Neural crest cell (in vitro differentiated cells): Measurements from ENCODE around the gene LAMC1. TPM values are rescaled to one million over a fixed set of nuclear protein-coding genes. Genes with fewer than 3 reads are reported as not detected.
"Not testable (repeated sequence)": the region's sequence is repeated elsewhere in the genome, so short reads cannot be mapped to it uniquely, and the experiment has no call there.

Source experiments
- DNase-seq: peaks from one replicate; pipeline ENCODE4 v3.0.0; 2021; ENCODE audit warnings: low read depth, mixed read lengths, low spot score
- H3K27ac Mint-ChIP-seq: one replicate; pipeline ENCODE4 v1.8.0; 2021; ENCODE audit warnings: mild to moderate bottlenecking, mixed read lengths; ENCODE audit not compliant: unreplicated experiment
- H3K27me3 Mint-ChIP-seq: 2 replicates; pipeline ENCODE4 v1.8.0; 2021; ENCODE audit warnings: low read depth, mild to moderate bottlenecking, mixed read lengths
- H3K36me3 Mint-ChIP-seq: 2 replicates; pipeline ENCODE4 v1.8.0; 2021; ENCODE audit warnings: low read depth, mild to moderate bottlenecking, mixed read lengths
- H3K4me1 Mint-ChIP-seq: 2 replicates; pipeline ENCODE4 v1.8.0; 2021; ENCODE audit warnings: mixed read lengths
- H3K4me3 Mint-ChIP-seq: one replicate; pipeline ENCODE4 v1.8.0; 2021; ENCODE audit warnings: mild to moderate bottlenecking, mixed read lengths
- H3K9me3 Mint-ChIP-seq: 2 replicates; pipeline ENCODE4 v1.8.0; 2021; ENCODE audit warnings: mixed read lengths
- total RNA-seq: library from RNA; stranded (reverse); gene quantifications from 2 replicates; pipeline ENCODE4 v1.2.1, GENCODE V29; 2021
- TF ChIP-seq, protein P1 (sequence below): fragments of 200-600 bp; sonication (generic); conservative IDR thresholded peaks from 2 replicates; pipeline ENCODE4 v1.5.0; 2021; ENCODE audit warnings: antibody characterized with exemption, mild to moderate bottlenecking

Gene LAMC1
- total RNA-seq, 1 donor from 2014 or later, result 82.0 TPM

DNA sequence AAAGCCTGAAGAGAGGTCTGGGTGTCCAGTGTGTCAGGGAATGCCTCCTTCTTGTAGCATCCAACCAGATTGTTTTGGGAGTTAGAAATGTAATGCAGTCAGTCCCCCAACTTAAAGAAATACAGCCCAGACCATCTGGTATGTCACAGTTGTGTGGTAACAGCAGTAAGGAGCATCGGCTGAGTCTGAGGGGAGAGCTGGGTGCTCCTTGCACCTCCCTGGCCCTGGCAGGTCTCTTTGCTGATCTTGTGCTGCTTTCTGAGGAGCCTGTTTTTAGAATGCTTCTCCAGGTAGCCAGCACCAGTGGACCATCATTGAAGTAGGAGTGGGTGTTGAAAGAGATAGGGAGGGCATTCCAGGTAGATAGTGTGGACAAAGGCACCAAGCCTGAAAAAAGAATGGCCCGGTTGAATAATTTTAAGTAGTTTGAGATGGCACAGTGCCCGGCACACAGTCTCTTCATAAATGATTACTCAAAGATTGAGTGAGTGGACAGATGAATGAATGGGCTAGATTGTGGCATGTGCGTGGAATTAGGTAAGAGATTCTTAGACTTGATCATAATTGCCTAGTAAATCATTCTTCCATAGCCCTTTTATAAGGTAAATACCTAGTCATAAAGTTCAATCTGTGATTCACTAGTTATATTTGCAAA lies 46.5 kb downstream of the LAMC1 start:
- no peak overlapping the region for H3K27ac Mint-ChIP-seq
- TF ChIP-seq, protein P1, sequence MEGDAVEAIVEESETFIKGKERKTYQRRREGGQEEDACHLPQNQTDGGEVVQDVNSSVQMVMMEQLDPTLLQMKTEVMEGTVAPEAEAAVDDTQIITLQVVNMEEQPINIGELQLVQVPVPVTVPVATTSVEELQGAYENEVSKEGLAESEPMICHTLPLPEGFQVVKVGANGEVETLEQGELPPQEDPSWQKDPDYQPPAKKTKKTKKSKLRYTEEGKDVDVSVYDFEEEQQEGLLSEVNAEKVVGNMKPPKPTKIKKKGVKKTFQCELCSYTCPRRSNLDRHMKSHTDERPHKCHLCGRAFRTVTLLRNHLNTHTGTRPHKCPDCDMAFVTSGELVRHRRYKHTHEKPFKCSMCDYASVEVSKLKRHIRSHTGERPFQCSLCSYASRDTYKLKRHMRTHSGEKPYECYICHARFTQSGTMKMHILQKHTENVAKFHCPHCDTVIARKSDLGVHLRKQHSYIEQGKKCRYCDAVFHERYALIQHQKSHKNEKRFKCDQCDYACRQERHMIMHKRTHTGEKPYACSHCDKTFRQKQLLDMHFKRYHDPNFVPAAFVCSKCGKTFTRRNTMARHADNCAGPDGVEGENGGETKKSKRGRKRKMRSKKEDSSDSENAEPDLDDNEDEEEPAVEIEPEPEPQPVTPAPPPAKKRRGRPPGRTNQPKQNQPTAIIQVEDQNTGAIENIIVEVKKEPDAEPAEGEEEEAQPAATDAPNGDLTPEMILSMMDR, result no peak
- H3K9me3 Mint-ChIP-seq, result peaks cover 5% of the 10 kb centered on the region
- peaks cover 25% of the 10 kb centered on the region for H3K4me1 Mint-ChIP-seq
- H3K27me3 Mint-ChIP-seq, result no peaks in the 10 kb centered on the region
- no peak for DNase-seq
- no peak overlapping the region for H3K4me3 Mint-ChIP-seq
- peaks cover 12% of the 10 kb centered on the region for H3K36me3 Mint-ChIP-seq

- H3K4me3 Mint-ChIP-seq, result peak overlapping the region; percentile 6
- no peaks in the 10 kb centered on the region for H3K27me3 Mint-ChIP-seq
- H3K27ac Mint-ChIP-seq, result peak overlapping the region; percentile 64
- H3K4me1 Mint-ChIP-seq, result peaks cover 25% of the 10 kb centered on the region
- no peak for DNase-seq
- peaks cover 9% of the 10 kb centered on the region for H3K36me3 Mint-ChIP-seq
- peaks cover 3% of the 10 kb centered on the region for H3K9me3 Mint-ChIP-seq
- TF ChIP-seq, protein P1, result no peak
These were observed 47.2 kb downstream of the LAMC1 start for GRCh38 chr1:183070234-183070922.

DNA sequence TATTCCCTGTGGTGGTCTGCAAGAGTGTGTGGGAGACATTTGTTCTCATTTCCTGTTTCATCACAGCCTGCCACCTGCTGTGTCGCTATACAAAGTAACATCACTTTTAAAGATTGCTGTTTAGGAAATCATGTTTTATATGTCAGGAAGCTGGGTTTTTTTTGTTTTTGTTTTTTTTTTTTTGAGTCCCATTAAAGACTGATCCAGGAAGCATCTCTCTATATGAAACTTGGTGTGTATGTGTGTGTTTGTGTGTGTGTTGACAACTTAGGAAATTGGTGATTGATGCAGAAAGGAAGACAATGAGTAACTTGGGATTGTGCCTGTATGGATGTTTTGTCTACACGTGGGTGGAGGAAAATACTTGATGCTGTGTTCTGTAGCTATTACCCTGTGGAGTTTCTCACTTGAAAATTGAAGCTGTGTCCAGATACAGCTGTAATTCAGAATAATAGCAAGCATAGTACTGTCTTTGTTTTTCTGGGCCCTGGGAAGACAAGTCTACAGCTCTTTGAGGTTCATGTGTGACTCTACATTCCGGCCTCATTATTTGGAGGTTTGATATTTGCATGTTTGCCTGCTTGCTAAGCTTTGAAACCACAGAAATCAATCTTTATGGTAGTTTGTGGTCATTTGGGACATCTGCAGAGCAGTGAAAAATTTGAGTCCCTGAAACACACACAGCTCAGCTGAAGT lies 47.9 kb downstream of the LAMC1 start:
- no peaks in the 10 kb centered on the region for H3K27me3 Mint-ChIP-seq
- peaks cover 25% of the 10 kb centered on the region for H3K4me1 Mint-ChIP-seq
- H3K4me3 Mint-ChIP-seq, result peak overlapping the region; percentile 6
- no peak for DNase-seq
- H3K9me3 Mint-ChIP-seq, result peaks cover 1% of the 10 kb centered on the region
- peaks cover 9% of the 10 kb centered on the region for H3K36me3 Mint-ChIP-seq
- peak overlapping the region; percentile 64 for H3K27ac Mint-ChIP-seq
- TF ChIP-seq, protein P1, result no peak

- H3K27ac Mint-ChIP-seq, DNase-seq, H3K36me3 Mint-ChIP-seq, H3K4me3 Mint-ChIP-seq, H3K9me3 Mint-ChIP-seq, H3K27me3 Mint-ChIP-seq: not testable (repeated sequence)
- H3K4me1 Mint-ChIP-seq, result peaks cover 29% of the 10 kb centered on the region
These were observed 49.4 kb downstream of the LAMC1 start for GRCh38 chr1:183072595-183072994.

- H3K4me1 Mint-ChIP-seq, result peaks cover 29% of the 10 kb centered on the region
- H3K36me3 Mint-ChIP-seq, result peaks cover 4% of the 10 kb centered on the region
- TF ChIP-seq, protein P1, result no peak
- H3K9me3 Mint-ChIP-seq, result no peaks in the 10 kb centered on the region
- H3K27me3 Mint-ChIP-seq, result no peaks in the 10 kb centered on the region
- no peak overlapping the region for H3K4me3 Mint-ChIP-seq
- no peak overlapping the region for H3K27ac Mint-ChIP-seq
- DNase-seq, result no peak
These were observed 50.1 kb downstream of the LAMC1 start for GRCh38 chr1:183073320-183073719.
